OCI-M1 (cell line): ENCODE data around the gene HSPG2.
"Not testable (repeated sequence)": the region's sequence is repeated elsewhere in the genome, so short reads cannot be mapped to it uniquely, and the experiment has no call there.

Experiments used
- DNase-seq: peaks from one replicate; lab custom pipeline; 2025; lab: John Stamatoyannopoulos, UW

HSPG2 gene

GRCh38 chr1:21783679-21784603 lies 153.2 kb downstream of the HSPG2 start:
- peak; percentile 99 for DNase-seq

GRCh38 chr1:21782868-21783678 lies 154.0 kb downstream of the HSPG2 start, which contains the start of gene USP48:
Gene USP48 (minus strand): TSS chr1:21783149. CDS start chr1:21782957, 192 bp downstream.
- DNase-seq, result peak; percentile 98

- peak; percentile 89 for DNase-seq
These were observed 154.7 kb downstream of the HSPG2 start for GRCh38 chr1:21782349-21782867.

- peak; percentile 77 for DNase-seq
These were observed 155.2 kb downstream of the HSPG2 start for GRCh38 chr1:21781815-21782348.

- DNase-seq, result peak; percentile 83
These were observed 157.2 kb downstream of the HSPG2 start for GRCh38 chr1:21779613-21780521.

GRCh38 chr1:21778405-21778727 lies 158.7 kb downstream of the HSPG2 start:
- DNase-seq, result no peak

- not testable (repeated sequence) for DNase-seq
These were observed 160.2 kb downstream of the HSPG2 start for GRCh38 chr1:21776925-21777324.

GRCh38 chr1:21775985-21776562 lies 161.0 kb downstream of the HSPG2 start:
- DNase-seq, result peak; percentile 48

GRCh38 chr1:21775550-21775914 lies 161.6 kb downstream of the HSPG2 start:
- no peak for DNase-seq

GRCh38 chr1:21774835-21775549 lies 162.1 kb downstream of the HSPG2 start:
- no peak for DNase-seq

- no peak for DNase-seq
These were observed 163.5 kb downstream of the HSPG2 start for GRCh38 chr1:21773585-21773984.
